ENCODE results near the gene FOXP1.

GRCh38 chr3:71241246-71241901 is 342.2 kb downstream of the FOXP1 start:
- TF ChIP-seq POLR2A (IDR thresholded peaks at IDR 0.05) (no peak), POLR2AphosphoS5 (IDR thresholded peaks at IDR 0.05) (no peak)
- TF ChIP-seq, protein P1, sequence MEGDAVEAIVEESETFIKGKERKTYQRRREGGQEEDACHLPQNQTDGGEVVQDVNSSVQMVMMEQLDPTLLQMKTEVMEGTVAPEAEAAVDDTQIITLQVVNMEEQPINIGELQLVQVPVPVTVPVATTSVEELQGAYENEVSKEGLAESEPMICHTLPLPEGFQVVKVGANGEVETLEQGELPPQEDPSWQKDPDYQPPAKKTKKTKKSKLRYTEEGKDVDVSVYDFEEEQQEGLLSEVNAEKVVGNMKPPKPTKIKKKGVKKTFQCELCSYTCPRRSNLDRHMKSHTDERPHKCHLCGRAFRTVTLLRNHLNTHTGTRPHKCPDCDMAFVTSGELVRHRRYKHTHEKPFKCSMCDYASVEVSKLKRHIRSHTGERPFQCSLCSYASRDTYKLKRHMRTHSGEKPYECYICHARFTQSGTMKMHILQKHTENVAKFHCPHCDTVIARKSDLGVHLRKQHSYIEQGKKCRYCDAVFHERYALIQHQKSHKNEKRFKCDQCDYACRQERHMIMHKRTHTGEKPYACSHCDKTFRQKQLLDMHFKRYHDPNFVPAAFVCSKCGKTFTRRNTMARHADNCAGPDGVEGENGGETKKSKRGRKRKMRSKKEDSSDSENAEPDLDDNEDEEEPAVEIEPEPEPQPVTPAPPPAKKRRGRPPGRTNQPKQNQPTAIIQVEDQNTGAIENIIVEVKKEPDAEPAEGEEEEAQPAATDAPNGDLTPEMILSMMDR (IDR thresholded peaks at IDR 0.05): no peak
